H1 (cell line): ENCODE results near the gene OR1M1. TPM values are rescaled to one million over a fixed set of nuclear protein-coding genes. Genes with fewer than 3 reads are reported as not detected.

ENCODE experiments used
- CTCF ChIA-PET: fragments of 300-600 bp; sonication (Branson Sonifier 250); formaldehyde crosslinking; loops from one replicate; lab custom pipeline; 2021; ENCODE audit not compliant: partially characterized antibody; lab: Charles Lee
- POLR2A ChIA-PET: fragments of 300-600 bp; sonication (Branson Sonifier 250); formaldehyde crosslinking; loops from one replicate; lab custom pipeline; 2021; ENCODE audit warnings: inconsistent platforms; ENCODE audit not compliant: partially characterized antibody; lab: Charles Lee
- DNase-seq, 2 experiments: peaks; one replicate each; pipeline versions ENCODE4 v3.0.0 to v3.0.0-alpha.2; 2010 to 2022; ENCODE audit warnings: low spot score in 2 of 2, low read depth in 1 of 2, mixed read lengths in 1 of 2
- FAIRE-seq: peaks from 2 replicates; lab custom pipeline; 2011; peaks lifted over from hg19 to GRCh38; lab: Jason Lieb, UNC
- H2AFZ ChIP-seq: 2 replicates; pipeline ENCODE4 v1.8.1; 2012; ENCODE audit warnings: low read length, inconsistent platforms
- H2AK5ac ChIP-seq: 2 replicates; pipeline ENCODE4 v1.6.1; 2013; ENCODE audit warnings: low read depth, low read length
- H2BK120ac ChIP-seq: replicated peaks from 2 replicates; pipeline ENCODE3; 2013; ENCODE audit warnings: low read depth, low read length, inconsistent platforms
- H2BK12ac ChIP-seq: 2 replicates; pipeline ENCODE4 v1.6.1; 2013; ENCODE audit warnings: low read depth, low read length
- H2BK15ac ChIP-seq: 2 replicates; pipeline ENCODE4 v1.6.1; 2013; ENCODE audit warnings: low read length
- H2BK20ac ChIP-seq: 2 replicates; pipeline ENCODE4 v1.6.1; 2013; ENCODE audit warnings: low read length
- H2BK5ac ChIP-seq: 2 replicates; pipeline ENCODE4 v1.6.1; 2013; ENCODE audit warnings: low read depth, low read length
- H3K14ac ChIP-seq: 2 replicates; pipeline ENCODE4 v1.6.1; 2013; ENCODE audit warnings: inconsistent platforms; ENCODE audit not compliant: insufficient read length
- H3K18ac ChIP-seq: 2 replicates; pipeline ENCODE4 v1.6.1; 2013; ENCODE audit warnings: low read length; ENCODE audit errors: extremely low read depth
- H3K23ac ChIP-seq: 2 replicates; pipeline ENCODE4 v1.6.1; 2013; ENCODE audit warnings: inconsistent platforms; ENCODE audit not compliant: insufficient read length
- H3K23me2 ChIP-seq: 2 replicates; pipeline ENCODE4 v1.6.1; 2013; ENCODE audit warnings: low read depth, low read length
- H3K27ac ChIP-seq: 2 replicates; pipeline ENCODE4 v1.6.1; 2011; ENCODE audit warnings: low read depth, low read length, inconsistent platforms
- H3K27me3 ChIP-seq, 4 experiments: replicated peaks in 1 of 4; 1 replicate in 1 of 4; 2 replicates in 3 of 4; pipeline versions ENCODE4 v1.6.1 to v1.8.1; 2011 to 2013; ENCODE audit warnings: low read length in 3 of 4, mild to moderate bottlenecking in 3 of 4, inconsistent platforms in 2 of 4, mixed read lengths in 2 of 4, moderate library complexity in 1 of 4; ENCODE audit not compliant: control insufficient read depth in 3 of 4, insufficient read depth in 3 of 4; ENCODE audit errors: extremely low read depth in 1 of 4
- H3K36me3 ChIP-seq, 4 experiments: 2 replicates each; pipeline versions ENCODE4 v1.6.1 to v1.8.1; 2011 to 2013; ENCODE audit warnings: mild to moderate bottlenecking in 4 of 4, low read length in 3 of 4, moderate library complexity in 2 of 4, control low read depth in 1 of 4, inconsistent platforms in 1 of 4; ENCODE audit not compliant: insufficient read depth in 4 of 4, control insufficient read depth in 2 of 4
- H3K4ac ChIP-seq: replicated peaks from 2 replicates; pipeline ENCODE3; 2013; ENCODE audit warnings: low read length, low read depth, mixed read lengths, inconsistent platforms; ENCODE audit not compliant: insufficient read length
- H3K4me1 ChIP-seq, 4 experiments: replicated peaks in 1 of 4; 1 replicate in 1 of 4; 2 replicates in 3 of 4; pipeline versions ENCODE4 v1.6.1 to v1.8.1; 2011 to 2013; ENCODE audit warnings: low read length in 3 of 4, inconsistent platforms in 2 of 4, mixed read lengths in 1 of 4; ENCODE audit not compliant: insufficient read depth in 4 of 4, control insufficient read depth in 3 of 4
- H3K4me2 ChIP-seq, 2 experiments: 2 replicates each; pipeline versions ENCODE4 v1.6.1 to v1.8.1; 2011 to 2013; ENCODE audit warnings: low read depth in 2 of 2, low read length in 2 of 2, control low read depth in 1 of 2, inconsistent platforms in 1 of 2, mild to moderate bottlenecking in 1 of 2; ENCODE audit not compliant: insufficient read depth in 1 of 2
- H3K4me3 ChIP-seq, 4 experiments: fragments of 200-600, 300-600 bp in 1 of 4; sonication (generic), shearing (Covaris generic), sonication (Bioruptor Twin) in 1 of 4; 2 replicates each; pipeline versions ENCODE4 v1.5.1 to v1.8.1; 2011 to 2016; ENCODE audit warnings: low read length in 4 of 4, low read depth in 3 of 4, control low read depth in 2 of 4, inconsistent platforms in 2 of 4, mild to moderate bottlenecking in 2 of 4, mixed read lengths in 1 of 4, moderate library complexity in 1 of 4; ENCODE audit not compliant: insufficient read depth in 2 of 4; ENCODE audit errors: extremely low read depth in 1 of 4
- H3K56ac ChIP-seq: replicated peaks from 2 replicates; pipeline ENCODE3; 2013; ENCODE audit warnings: low read depth, mild to moderate bottlenecking, mixed read lengths, low read length, inconsistent platforms; ENCODE audit not compliant: insufficient read length
- H3K79me1 ChIP-seq: 2 replicates; pipeline ENCODE4 v1.6.1; 2013; ENCODE audit warnings: low read depth, low read length, control low read depth
- H3K79me2 ChIP-seq, 2 experiments: 2 replicates each; pipeline versions ENCODE4 v1.6.1 to v1.8.1; 2012 to 2013; ENCODE audit warnings: low read length in 2 of 2, mild to moderate bottlenecking in 2 of 2, inconsistent platforms in 1 of 2; ENCODE audit not compliant: insufficient read depth in 2 of 2, control insufficient read depth in 1 of 2
- H3K9ac ChIP-seq, 4 experiments: replicated peaks in 1 of 4; 1 replicate in 1 of 4; 2 replicates in 3 of 4; pipeline versions ENCODE4 v1.6.1 to v1.8.1; 2011 to 2013; ENCODE audit warnings: low read depth in 3 of 4, low read length in 3 of 4, control low read depth in 2 of 4, mild to moderate bottlenecking in 2 of 4, moderate library complexity in 2 of 4, inconsistent platforms in 1 of 4; ENCODE audit errors: extremely low read depth in 1 of 4
- H3K9me3 ChIP-seq, 2 experiments: 2 replicates each; pipeline versions ENCODE4 v1.6.1 to v1.8.1; 2012 to 2013; ENCODE audit warnings: mild to moderate bottlenecking in 2 of 2, moderate library complexity in 2 of 2, control low read depth in 1 of 2, inconsistent platforms in 1 of 2, low read depth in 1 of 2, low read length in 1 of 2, mixed read lengths in 1 of 2; ENCODE audit not compliant: insufficient read depth in 2 of 2
- H4K20me1 ChIP-seq, 2 experiments: replicated peaks in 1 of 2; 2 replicates each; pipeline versions ENCODE3 to v1.8.1; 2011 to 2013; ENCODE audit warnings: inconsistent platforms in 2 of 2, low read length in 2 of 2, mild to moderate bottlenecking in 1 of 2; ENCODE audit not compliant: insufficient read depth in 2 of 2, control insufficient read depth in 1 of 2
- H4K5ac ChIP-seq: 2 replicates; pipeline ENCODE4 v1.6.1; 2013; ENCODE audit warnings: low read length, low read depth, mixed read lengths, inconsistent platforms; ENCODE audit not compliant: insufficient read length
- H4K8ac ChIP-seq: 2 replicates; pipeline ENCODE4 v1.8.0; 2013; ENCODE audit warnings: mild to moderate bottlenecking, moderate library complexity, low read length, inconsistent platforms; ENCODE audit not compliant: insufficient read depth; ENCODE audit errors: extremely low read depth
- H4K91ac ChIP-seq: replicated peaks from 2 replicates; pipeline ENCODE3; 2013; ENCODE audit warnings: low read length, mixed read lengths, inconsistent platforms; ENCODE audit not compliant: insufficient read length
- CTBP2 ChIP-seq: IDR thresholded peaks from 2 replicates; pipeline ENCODE4 v1.7.0; 2011; ENCODE audit warnings: borderline replicate concordance, mild to moderate bottlenecking, moderate library complexity, mixed read lengths, low read length; ENCODE audit not compliant: insufficient read depth, insufficient read length
- POLR2A ChIP-seq, 2 experiments: IDR thresholded peaks; 1 replicate in 1 of 2; 2 replicates in 1 of 2; pipeline ENCODE4 v1.6.1; 2011; ENCODE audit warnings: low read depth in 2 of 2, low read length in 2 of 2, mild to moderate bottlenecking in 2 of 2; ENCODE audit errors: control extremely low read depth in 1 of 2
- RAD21 ChIP-seq, 2 experiments: IDR thresholded peaks in 1 of 2; conservative IDR thresholded peaks in 1 of 2; 2 replicates each; pipeline ENCODE4 v1.6.1; 2011; ENCODE audit warnings: low read depth in 2 of 2, low read length in 2 of 2, improper control_type of control experiment in 1 of 2, inconsistent platforms in 1 of 2, mild to moderate bottlenecking in 1 of 2, moderate library complexity in 1 of 2
- WGBS, 2 experiments: shearing (Covaris generic) in 1 of 2; methylation state at CpG; one replicate each; pipeline versions ENCODE4 v1.1.6 to v1.1.7; 2013 to 2015; ENCODE audit warnings: low lambda C conversion rate in 2 of 2, mixed read lengths in 2 of 2, inconsistent platforms in 1 of 2, low coverage in 1 of 2, missing lambda C conversion rate in 1 of 2; ENCODE audit not compliant: insufficient replicate concordance in 2 of 2, insufficient coverage in 1 of 2, insufficient read length in 1 of 2; ENCODE audit errors: extremely low coverage in 1 of 2, missing lambda C conversion rate in 1 of 2; 5-methylcytosine and 5-hydroxymethylcytosine counted together
- polyA plus RNA-seq, 7 experiments: library from polyadenylated mRNA; depleted of rRNA in 3 of 7; stranded (reverse) in 5 of 7; unstranded in 2 of 7; fragments of >200 nt in 5 of 7; fragments of 200-250 nt in 2 of 7; gene quantifications; 1 replicate in 5 of 7; 2 replicates in 1 of 7; 4 replicates in 1 of 7; pipeline versions ENCODE4 v1.2.1 to v1.2.3, GENCODE V29; 2011 to 2013; ENCODE audit warnings: missing spikeins in 2 of 7, mixed read lengths in 2 of 7
- total RNA-seq: library from RNA; stranded (reverse); fragmentation: NEBNext Ultra II Directional; extraction: Animal tissue kit (Norgen Biotek cat#: 25700); gene quantifications from 2 replicates; pipeline ENCODE4 v1.2.1, GENCODE V29; 2021

Gene OR1M1
- total and polyA plus RNA-seq, 2 of the 8 experiments (the other 6 are each of a cell fraction or from before 2014, with no cell fraction given): 0.12 TPM; not detected in 1

- DNase-seq (no peak), FAIRE-seq (no peak)
- Histone ChIP-seq H3K14ac (no peak overlapping the region), H3K4me2 (no peak overlapping the region), H2BK12ac (no peak overlapping the region), H3K9me3 (no peaks in the 10 kb centered on the region), H4K91ac (no peak overlapping the region), H3K27ac (no peak overlapping the region), H3K9ac (no peak overlapping the region), H2BK120ac (no peak overlapping the region), H2BK5ac (no peak overlapping the region), H3K23me2 (no peaks in the 10 kb centered on the region), H2BK20ac (no peak overlapping the region), H3K79me1 (no peaks in the 10 kb centered on the region), H4K8ac (no peak overlapping the region), H3K27me3 (no peaks in the 10 kb centered on the region), H3K36me3 (no peaks in the 10 kb centered on the region), H2AFZ (no peak overlapping the region), H3K18ac (no peak overlapping the region; the same call in 1 of the 2 replicates), H3K4me3 (no peak overlapping the region), H3K79me2 (no peaks in the 10 kb centered on the region), H3K56ac (no peak overlapping the region), H3K4me1 (peaks cover 0 to 6% (median 2%) of the 10 kb centered on the region in 4 experiments; a peak in 3 of 7 replicates), H4K5ac (no peak overlapping the region), H2AK5ac (no peak overlapping the region), H3K23ac (no peak overlapping the region), H2BK15ac (no peak overlapping the region), H4K20me1 (no peaks in the 10 kb centered on the region), H3K4ac (no peak overlapping the region)
- ChIA-PET POLR2A (no interaction called here), CTCF (interaction anchor here (0.6 to 1.2 kb wide), 2 partner anchors 46 to 481 kb away, joined by 3 read pairs; no protein-coding TSS in a partner anchor)
- WGBS, 2 experiments: 97% methylated on average over 5 of the region's 8 CpGs; no CpG with 5 or more reads in 1 of the 2 experiments
- TF ChIP-seq POLR2A (IDR thresholded peaks at IDR 0.05; ENCODE audit: control extremely low read depth in 1 of 2, low read depth in 2 of 2, low read length in 2 of 2) (no peak), CTBP2 (no peak), RAD21 (IDR thresholded peaks at IDR 0.05 in 1 of 2, conservative IDR thresholded peaks at IDR 0.05 in 1 of 2; ENCODE audit: low read depth in 2 of 2, low read length in 2 of 2) (no peak)
These were observed 25.0 kb upstream of the OR1M1 start for GRCh38 chr19:9061879-9062278.
